Testis (tissue), 3 donors: Measurements from ENCODE around the gene SDK1. TPM values are rescaled to one million over a fixed set of nuclear protein-coding genes. Genes with fewer than 3 reads are reported as not detected.

Experiments
- DNase-seq: peaks from one replicate; pipeline ENCODE4 v3.0.0-alpha.2; 2019
- H3K27ac ChIP-seq, 2 donors: fragments of 200-600 bp; sonication (generic); one replicate each; pipeline ENCODE4 v1.5.1; 2019
- H3K27me3 ChIP-seq: fragments of 200-600 bp; sonication (generic); one replicate; pipeline ENCODE4 v1.5.1; 2019
- H3K36me3 ChIP-seq: fragments of 200-600 bp; sonication (generic); one replicate; pipeline ENCODE4 v1.5.1; 2017; ENCODE audit warnings: low read depth; ENCODE audit errors: missing control alignments
- H3K4me1 ChIP-seq: fragments of 200-600 bp; sonication (generic); one replicate; pipeline ENCODE4 v1.5.1; 2019
- H3K4me3 ChIP-seq, 2 donors: fragments of 200-600 bp; sonication (generic); one replicate each; pipeline ENCODE4 v1.5.1; 2017 to 2019
- H3K9me3 ChIP-seq: fragments of 200-600 bp; sonication (generic); one replicate; pipeline ENCODE4 v1.5.1; 2017
- CTCF ChIP-seq, 3 experiments: fragments of 450-650 bp in 2 of 3; fragments of 200-600 bp in 1 of 3; sonication (generic) in 1 of 3; IDR thresholded peaks; one replicate each; pipeline ENCODE4 v1.5.1; 2016 to 2019; ENCODE audit warnings: antibody characterized with exemption in 3 of 3, mild to moderate bottlenecking in 2 of 3, moderate library complexity in 1 of 3
- POLR2A ChIP-seq: fragments of 450-650 bp; IDR thresholded peaks from one replicate; pipeline ENCODE4 v1.6.1; 2017; ENCODE audit warnings: antibody characterized with exemption, mild to moderate bottlenecking, moderate library complexity
- WGBS, 2 donors: methylation state at CpG; one replicate each; pipeline ENCODE4 v1.1.5; 2018; 5-methylcytosine and 5-hydroxymethylcytosine counted together
- intact Hi-C: fragments of 100-400 bp; cut with DNase I; formaldehyde crosslinking; loops from one replicate; pipeline ENCODE4 v1.15.1; 2023; ENCODE audit warnings: low total_unique reads
- polyA plus RNA-seq: library from polyadenylated mRNA; stranded (reverse); fragments of 350-450 nt; fragmentation: Illumina TruSeq; extraction: RNeasy Lipid Tissue Mini Kit (QIAGEN cat#74804); gene quantifications from one replicate; pipeline ENCODE4 v1.2.3, GENCODE V29; 2014; ENCODE audit warnings: low read depth, low replicate concordance; ENCODE audit not compliant: insufficient read depth
- total RNA-seq, 2 donors: library from RNA; depleted of rRNA; stranded (reverse); fragments of >200 nt; gene quantifications; one replicate each; pipeline ENCODE4 v1.2.3, GENCODE V29; 2016

Gene SDK1
- total and polyA plus RNA-seq, 3 donors from 2014 or later: 20.0 to 36.2 (median 24.9) TPM

GRCh38 chr7:4189131-4189570 is 888.1 kb downstream of the SDK1 start:
- no peaks in the 10 kb centered on the region for H3K27me3 ChIP-seq
- H3K9me3 ChIP-seq: no peaks in the 10 kb centered on the region
- intact Hi-C loops: no loop called here
- H3K36me3 ChIP-seq: no peaks in the 10 kb centered on the region
- TF ChIP-seq POLR2A: no peak
- TF ChIP-seq CTCF (IDR thresholded peaks at IDR 0.05): no peak
- peaks cover 10% of the 10 kb centered on the region for H3K4me1 ChIP-seq
- WGBS, 2 donors: 50 to 51% methylated on average over 12 to 13 of the region's 14 CpGs
- H3K4me3 ChIP-seq: no peak overlapping the region
- DNase-seq: peak; percentile 44
- H3K27ac ChIP-seq: no peak overlapping the region

GRCh38 chr7:4190010-4190981 is 889.2 kb downstream of the SDK1 start:
- TF ChIP-seq CTCF (IDR thresholded peaks at IDR 0.05): no peak
- TF ChIP-seq POLR2A: no peak
- Histone ChIP-seq H3K4me3 (no peak overlapping the region), H3K36me3 (no peaks in the 10 kb centered on the region), H3K27me3 (no peaks in the 10 kb centered on the region), H3K9me3 (no peaks in the 10 kb centered on the region), H3K4me1 (peaks cover 10% of the 10 kb centered on the region), H3K27ac (no peak overlapping the region)
- intact Hi-C loops: no loop called here
- no peak for DNase-seq
- WGBS, 2 donors: 92 to 93% methylated on average over 19 to 37 of the region's 37 CpGs

- no peaks in the 10 kb centered on the region for H3K36me3 ChIP-seq
- DNase-seq: no peak
- no peak overlapping the region for H3K27ac ChIP-seq
- H3K4me3 ChIP-seq: no peak overlapping the region
- WGBS, 2 donors: 92 to 93% methylated on average over 13 to 19 of the region's 19 CpGs
- peaks cover 3% of the 10 kb centered on the region for H3K4me1 ChIP-seq
- no peaks in the 10 kb centered on the region for H3K27me3 ChIP-seq
- TF ChIP-seq CTCF (IDR thresholded peaks at IDR 0.05) (no peak), POLR2A (no peak)
- intact Hi-C loops: no loop called here
- no peaks in the 10 kb centered on the region for H3K9me3 ChIP-seq
Observed at GRCh38 chr7:4191046-4191445, 890.0 kb downstream of the SDK1 start.

GRCh38 chr7:4191525-4191924 is 890.5 kb downstream of the SDK1 start:
- H3K4me1 ChIP-seq: no peaks in the 10 kb centered on the region
- intact Hi-C loops: no loop called here
- no peaks in the 10 kb centered on the region for H3K36me3 ChIP-seq
- H3K4me3 ChIP-seq: no peak overlapping the region
- no peaks in the 10 kb centered on the region for H3K9me3 ChIP-seq
- TF ChIP-seq CTCF (IDR thresholded peaks at IDR 0.05): no peak
- no peak for TF ChIP-seq POLR2A
- no peak overlapping the region for H3K27ac ChIP-seq
- no peak for DNase-seq
- 95 to 98% methylated on average over 8 to 14 of the region's 14 CpGs for whole genome bisulfite sequencing, 2 donors
- H3K27me3 ChIP-seq: no peaks in the 10 kb centered on the region
